Measurements from ENCODE around the gene PDE3A. TPM values are rescaled to one million over a fixed set of nuclear protein-coding genes. Genes with fewer than 3 reads are reported as not detected.

PDE3A gene
- total RNA-seq, 1 experiment from 2014 or later, result 0.10 TPM

DNA sequence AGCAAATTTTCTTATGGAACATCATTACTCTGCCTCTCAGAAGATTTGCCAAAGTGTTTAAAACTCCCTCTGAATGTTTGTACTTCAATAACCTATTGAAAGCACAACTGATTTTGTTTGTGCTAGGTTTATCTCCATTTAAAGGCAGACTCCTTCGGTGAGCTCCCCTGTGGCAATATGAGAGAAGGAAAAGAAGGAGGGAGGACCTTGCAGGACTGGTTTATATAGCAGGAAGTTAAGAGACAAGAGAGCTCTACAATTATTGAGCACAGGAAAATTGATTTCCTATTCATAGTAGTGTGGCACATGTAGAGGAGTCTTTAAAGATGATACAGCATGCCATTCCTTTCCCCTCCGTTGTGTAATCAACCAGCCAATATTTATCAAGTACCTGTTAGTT is 75.5 kb downstream of the PDE3A start:
- DNase-seq (ENCODE audit: low read depth), result no peak
- in situ Hi-C loops (cut with HindIII; ENCODE audit: low pct_unique_long_range_greater_than_20kb, low sequenced_read_pairs), result no loop called here

DNA sequence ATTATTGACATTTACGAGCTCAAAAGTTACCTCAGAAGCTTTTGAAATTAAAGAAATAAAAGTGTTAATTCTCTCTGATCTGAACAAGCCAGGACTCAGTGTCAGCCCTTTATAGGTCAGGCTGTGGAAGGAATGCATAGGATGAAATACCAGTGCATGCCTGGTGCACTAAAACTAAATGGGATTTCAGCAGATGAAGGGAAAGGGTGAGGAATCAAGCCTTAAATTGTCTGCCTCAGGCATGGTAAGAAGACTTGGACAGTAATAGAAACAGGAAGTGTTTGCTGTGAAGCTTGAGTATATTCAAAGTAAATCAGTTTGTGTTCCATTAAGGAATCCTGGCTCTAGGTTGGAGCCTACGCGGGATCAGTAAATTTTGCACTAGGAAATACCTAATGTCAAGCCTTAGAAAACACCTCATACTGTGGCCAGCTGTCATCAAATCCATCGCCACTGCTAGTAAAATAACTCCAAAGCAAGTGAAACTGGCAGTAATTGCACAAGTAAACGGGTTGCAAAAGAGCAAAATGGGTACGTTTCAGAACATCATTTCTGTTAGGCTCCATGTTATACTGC is 76.3 kb downstream of the PDE3A start:
- in situ Hi-C loops (cut with HindIII; ENCODE audit: low pct_unique_long_range_greater_than_20kb, low sequenced_read_pairs), result no loop called here
- no peak for DNase-seq (ENCODE audit: low read depth)

DNA sequence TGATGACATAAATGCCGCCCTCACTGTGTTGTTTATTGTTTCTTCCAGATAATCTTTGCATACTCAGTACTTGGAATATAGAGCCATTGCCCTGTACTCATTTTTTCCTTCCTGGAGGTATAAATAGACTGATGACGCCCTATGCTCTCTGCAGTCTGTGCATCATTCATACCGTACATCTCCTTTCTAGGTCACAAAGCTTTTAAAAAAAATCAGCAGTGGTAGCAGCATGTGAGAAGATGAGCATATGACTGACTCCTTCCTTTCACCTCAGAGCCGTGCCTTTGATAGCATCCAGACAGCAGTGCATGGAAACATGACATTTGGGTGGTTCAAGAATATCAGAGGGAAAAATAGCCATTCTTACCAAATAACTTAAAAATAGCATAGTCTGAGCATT is 77.3 kb downstream of the PDE3A start:
- in situ Hi-C loops (cut with HindIII; ENCODE audit: low pct_unique_long_range_greater_than_20kb, low sequenced_read_pairs), result no loop called here
- no peak for DNase-seq (ENCODE audit: low read depth)

DNA sequence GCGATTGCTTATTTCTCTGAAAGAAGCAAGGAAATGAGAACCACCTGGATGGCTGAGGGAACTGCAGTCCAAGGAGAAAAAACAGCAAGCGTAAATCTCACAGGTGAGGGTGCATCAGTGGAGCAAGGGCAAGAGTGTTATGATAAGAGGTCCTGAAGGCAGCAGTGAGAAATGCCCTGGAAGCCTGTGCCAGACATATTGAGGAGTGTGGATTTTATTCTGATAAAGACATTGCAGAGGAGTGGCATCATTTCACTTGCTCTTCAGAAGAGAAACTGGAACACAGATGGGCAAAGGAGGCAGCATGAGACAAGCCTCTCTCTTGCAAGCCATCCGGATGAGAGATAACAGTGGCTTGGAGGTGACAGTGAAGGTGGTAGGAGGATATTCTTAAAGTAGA is 78.5 kb downstream of the PDE3A start:
- in situ Hi-C loops (cut with HindIII; ENCODE audit: low pct_unique_long_range_greater_than_20kb, low sequenced_read_pairs), result no loop called here
- DNase-seq (ENCODE audit: low read depth), result no peak

DNA sequence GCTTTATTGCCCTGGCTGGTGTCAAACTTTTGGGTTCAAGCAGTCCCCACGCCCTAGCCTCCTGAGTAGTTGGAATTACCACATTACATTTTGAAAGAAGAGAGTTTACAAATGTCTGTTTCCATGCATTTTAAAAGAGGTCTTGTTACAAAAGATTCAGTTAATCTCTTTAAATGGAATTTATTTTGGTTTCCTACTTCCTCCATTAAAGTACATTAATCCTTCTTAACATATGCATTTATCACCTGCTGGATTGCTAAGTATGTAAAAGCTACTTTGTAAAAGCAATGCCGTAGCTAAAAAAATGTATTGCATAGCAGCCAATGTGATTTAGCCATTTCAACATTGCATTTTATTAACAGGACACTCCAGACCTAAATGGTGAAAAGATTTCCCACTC is 80.4 kb downstream of the PDE3A start:
- no peak for DNase-seq (ENCODE audit: low read depth)
- in situ Hi-C loops (cut with HindIII; ENCODE audit: low pct_unique_long_range_greater_than_20kb, low sequenced_read_pairs), result no loop called here

DNA sequence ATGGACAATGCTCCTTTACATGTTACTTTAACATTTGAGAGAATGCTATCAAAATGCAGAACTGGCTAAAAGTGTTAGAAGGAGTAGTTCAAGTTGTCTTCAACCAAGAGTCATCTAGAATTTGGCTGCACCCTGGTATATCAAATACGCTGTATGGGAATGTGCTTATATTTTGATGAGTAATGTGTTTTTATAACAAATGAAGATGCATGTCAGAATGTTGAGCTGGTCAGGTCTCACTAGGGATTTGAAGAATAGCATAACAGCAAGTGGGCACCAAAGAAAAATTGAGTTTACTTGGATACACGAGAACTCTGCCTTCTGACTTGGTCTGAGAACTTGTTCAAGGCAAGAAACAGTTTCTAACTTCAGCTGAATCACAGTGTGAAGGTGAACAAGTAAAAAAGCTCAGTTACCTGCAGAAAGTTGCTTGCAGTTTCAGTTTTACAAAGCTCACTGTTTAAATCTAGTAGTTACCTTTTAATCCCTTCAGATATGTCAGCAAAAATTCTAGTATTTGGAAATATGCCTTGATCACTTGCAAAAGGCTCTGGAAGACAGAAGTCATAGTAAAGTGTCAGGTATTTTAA is 82.3 kb downstream of the PDE3A start:
- no peak for DNase-seq (ENCODE audit: low read depth)
- in situ Hi-C loops (cut with HindIII; ENCODE audit: low pct_unique_long_range_greater_than_20kb, low sequenced_read_pairs), result no loop called here

DNA sequence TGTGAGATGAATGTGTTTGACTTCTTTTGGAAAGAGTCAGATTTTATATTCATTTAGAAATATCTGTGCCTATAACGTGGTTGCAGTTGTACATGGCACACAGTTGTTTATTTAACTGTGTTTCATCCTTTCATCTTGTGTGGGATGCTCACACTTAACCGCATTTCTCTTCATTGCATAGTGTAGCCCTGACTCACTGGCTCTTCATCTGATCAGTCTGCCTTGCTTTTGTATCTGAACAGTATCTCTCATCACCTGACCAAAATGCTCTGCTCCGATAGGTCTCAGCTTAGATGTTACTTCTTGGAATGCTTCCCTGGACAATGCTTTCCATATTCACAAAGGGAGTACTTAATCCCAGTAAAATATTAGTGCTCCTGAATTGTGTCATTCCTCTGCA is 83.4 kb downstream of the PDE3A start:
- in situ Hi-C loops (cut with HindIII; ENCODE audit: low pct_unique_long_range_greater_than_20kb, low sequenced_read_pairs), result no loop called here
- no peak for DNase-seq (ENCODE audit: low read depth)

DNA sequence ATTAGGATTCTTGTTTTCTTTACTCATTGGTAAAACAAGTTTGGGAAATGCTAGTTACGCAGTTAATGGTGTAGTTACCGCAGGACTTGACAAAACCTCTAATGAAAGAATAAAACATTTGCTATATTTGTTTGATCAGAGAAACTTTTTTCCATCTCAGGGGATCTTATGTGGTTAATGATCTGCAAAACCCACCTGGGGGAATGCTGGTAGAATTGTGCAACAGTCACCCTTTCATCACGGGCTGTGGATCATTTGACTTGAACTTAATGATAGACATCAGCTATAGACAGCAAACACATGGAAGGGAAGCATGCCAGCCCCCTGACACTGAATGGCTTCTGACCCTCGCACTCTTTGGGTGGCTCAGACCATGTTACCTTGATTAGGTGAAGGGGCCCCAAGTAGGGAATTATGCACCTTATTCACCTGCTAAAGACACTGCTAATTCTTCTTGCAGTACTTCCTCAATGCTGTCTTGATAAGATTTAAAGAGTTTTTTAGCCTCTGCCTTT is 84.2 kb downstream of the PDE3A start:
- no peak for DNase-seq (ENCODE audit: low read depth)
- in situ Hi-C loops (cut with HindIII; ENCODE audit: low pct_unique_long_range_greater_than_20kb, low sequenced_read_pairs), result no loop called here

DNA sequence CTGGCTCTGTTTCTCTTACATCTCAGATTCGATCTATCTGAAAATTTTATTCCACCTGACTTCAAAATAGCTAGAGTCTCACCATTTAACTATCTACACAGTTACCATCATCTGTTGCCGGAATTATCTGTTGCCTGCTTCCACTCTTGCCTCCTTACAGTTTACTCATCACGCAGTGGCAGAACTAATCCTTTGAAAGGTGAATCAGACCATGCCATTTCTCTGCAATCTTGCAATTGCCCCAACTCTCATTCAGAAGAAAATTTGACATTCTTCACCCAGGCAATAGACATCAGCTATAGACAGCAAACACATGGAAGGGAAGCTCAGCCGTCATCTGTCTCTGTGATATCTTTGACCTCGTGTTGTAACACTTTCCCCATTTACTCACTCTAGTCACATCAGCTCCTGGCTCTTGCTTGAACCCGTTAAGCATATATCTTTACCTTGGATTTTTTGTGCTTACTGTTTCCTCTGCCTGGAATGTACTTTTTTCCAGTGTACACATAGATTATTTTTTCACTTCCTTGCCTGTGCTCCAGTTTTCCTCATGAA is 85.5 kb downstream of the PDE3A start:
- in situ Hi-C loops (cut with HindIII; ENCODE audit: low pct_unique_long_range_greater_than_20kb, low sequenced_read_pairs), result no loop called here
- no peak for DNase-seq (ENCODE audit: low read depth)

DNA sequence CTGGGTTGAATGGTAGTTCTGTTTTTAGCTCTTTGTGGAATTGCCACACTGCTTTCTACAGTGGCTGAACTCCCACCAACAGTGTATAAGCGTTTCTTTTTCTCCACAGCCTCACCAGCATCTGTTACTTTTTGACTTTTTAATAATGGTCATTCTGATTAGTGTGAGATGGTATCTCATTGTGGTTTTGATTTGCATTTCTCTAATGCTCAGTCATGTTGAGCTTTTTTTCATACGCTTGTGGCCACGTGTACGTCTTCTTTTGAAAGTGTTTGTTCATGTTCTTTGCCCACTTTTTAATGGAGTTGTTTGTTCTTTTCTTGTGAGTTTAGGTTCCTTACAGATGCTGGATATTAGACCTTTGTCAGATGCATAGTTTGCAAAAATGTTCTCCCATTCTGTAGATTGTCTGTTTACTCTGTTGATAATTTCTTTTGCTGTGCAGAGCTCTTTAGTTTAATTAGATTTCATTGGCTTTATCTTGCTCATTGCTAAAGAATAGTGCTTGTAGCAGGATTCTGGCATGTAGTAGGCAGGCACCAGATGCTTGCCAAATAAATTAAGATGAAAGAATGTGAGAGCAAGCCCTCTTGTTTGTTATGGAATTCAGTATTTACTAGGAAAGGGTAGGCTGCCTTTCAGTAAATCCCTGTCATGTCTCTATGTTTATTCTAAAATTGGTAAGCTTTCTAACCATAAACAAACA is 86.8 kb downstream of the PDE3A start:
- DNase-seq (ENCODE audit: low read depth), result no peak
- in situ Hi-C loops (cut with HindIII; ENCODE audit: low pct_unique_long_range_greater_than_20kb, low sequenced_read_pairs), result no loop called here

DNA sequence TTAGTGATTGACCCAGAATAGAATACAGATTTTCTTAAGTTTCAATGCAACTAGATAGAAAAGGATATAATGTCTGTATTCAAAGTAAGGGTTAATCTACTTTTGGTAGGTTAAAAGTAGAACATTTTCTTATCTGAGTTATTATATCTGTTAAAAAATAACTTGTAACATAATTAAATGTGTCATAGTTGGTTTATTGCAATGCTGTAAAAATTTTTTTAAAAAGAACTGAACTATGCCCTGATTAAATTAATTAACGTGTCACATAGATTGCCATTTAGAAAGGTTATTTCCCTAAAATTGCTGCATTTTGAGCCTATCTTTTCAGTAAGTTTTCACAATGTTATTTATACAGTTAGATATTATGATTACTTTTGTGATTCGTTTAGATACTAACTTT is 89.2 kb downstream of the PDE3A start:
- in situ Hi-C loops (cut with HindIII; ENCODE audit: low pct_unique_long_range_greater_than_20kb, low sequenced_read_pairs), result no loop called here
- no peak for DNase-seq (ENCODE audit: low read depth)

DNA sequence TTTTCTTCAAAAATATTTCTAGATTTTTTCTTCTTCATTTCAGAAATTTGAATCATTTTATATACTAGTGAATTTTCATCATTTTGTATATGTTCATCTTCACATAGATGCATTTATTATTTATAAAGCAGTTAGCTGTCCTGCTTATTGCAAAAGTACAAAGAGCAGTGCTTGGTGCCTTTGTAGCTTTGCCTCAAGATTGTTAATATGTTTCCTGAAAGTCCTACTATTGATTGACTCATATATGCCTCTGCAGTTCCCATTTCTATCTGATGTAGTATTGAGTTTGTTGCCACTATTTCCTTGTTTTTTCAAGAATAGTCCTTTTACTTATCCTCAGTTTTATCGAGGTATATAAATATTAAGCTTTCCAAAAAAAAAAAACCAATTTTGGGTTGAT is 89.7 kb downstream of the PDE3A start:
- in situ Hi-C loops (cut with HindIII; ENCODE audit: low pct_unique_long_range_greater_than_20kb, low sequenced_read_pairs), result no loop called here
- no peak for DNase-seq (ENCODE audit: low read depth)

DNA sequence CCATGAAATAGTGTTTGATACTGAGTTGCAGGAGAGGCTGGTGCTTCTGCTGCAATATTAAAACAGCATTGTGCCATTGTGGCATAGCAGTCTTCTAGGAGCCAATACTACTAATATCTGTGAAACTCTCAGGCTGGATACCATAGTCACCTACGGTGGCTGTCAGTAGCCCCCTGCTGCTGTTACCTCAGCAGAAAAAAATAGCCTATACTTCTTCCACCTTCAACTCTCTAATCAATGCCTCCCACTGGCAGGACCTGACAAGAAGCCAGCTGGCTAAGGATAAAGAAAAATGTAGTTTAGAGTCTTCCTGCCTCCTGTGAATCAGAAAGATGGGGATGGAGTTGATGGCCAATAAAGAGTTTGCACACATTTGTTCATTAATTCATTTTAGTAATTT is 91.6 kb downstream of the PDE3A start:
- in situ Hi-C loops (cut with HindIII; ENCODE audit: low pct_unique_long_range_greater_than_20kb, low sequenced_read_pairs), result no loop called here
- DNase-seq (ENCODE audit: low read depth), result no peak

DNA sequence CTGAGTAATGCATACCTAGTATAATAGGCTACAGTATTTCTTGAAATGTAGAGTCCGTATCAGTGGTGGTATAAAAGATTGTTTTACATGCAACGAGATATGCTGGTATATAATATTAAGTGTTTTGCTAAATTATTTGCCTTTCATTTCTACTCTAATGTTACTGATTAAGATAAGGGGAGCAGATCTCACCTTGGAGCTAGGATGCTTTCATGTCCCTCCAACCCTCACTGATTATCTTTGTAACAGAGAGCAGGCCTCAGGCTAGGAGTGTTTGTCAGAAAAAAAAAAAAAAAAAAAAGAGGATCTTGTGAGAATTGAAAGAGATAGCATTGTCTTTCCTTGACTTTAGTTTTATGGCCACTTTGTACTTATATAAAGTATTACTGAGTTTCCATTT is 92.6 kb downstream of the PDE3A start:
- DNase-seq (ENCODE audit: low read depth), result no peak
- in situ Hi-C loops (cut with HindIII; ENCODE audit: low pct_unique_long_range_greater_than_20kb, low sequenced_read_pairs), result no loop called here

DNA sequence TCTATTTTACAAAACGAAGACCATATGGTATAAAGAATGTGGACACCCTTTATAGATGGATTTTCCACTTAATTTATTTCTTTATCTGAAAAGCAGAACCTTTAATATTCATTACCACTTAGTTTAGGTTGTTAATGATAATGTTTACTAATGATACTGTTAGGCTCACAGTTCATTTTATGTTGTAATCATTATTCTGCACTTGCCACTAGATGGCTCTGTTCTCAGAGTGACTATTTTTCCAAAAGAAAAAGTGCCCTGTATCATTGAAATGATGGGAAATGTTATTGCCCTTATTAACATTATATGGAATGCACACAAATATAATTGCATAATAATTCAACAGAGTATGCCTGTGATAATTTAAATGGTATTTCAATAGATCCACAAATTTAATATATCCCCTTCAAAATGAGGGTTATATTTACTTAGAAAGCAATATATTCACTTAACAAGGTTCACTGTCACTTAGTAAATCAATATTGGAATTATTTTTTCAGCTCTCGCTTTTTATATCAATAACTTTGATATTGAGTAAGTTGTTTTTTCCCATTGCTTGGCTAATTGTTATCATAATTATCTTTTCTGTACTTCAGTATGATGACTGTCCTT is 95.7 kb downstream of the PDE3A start:
- no peak for DNase-seq (ENCODE audit: low read depth)
- in situ Hi-C loops (cut with HindIII; ENCODE audit: low pct_unique_long_range_greater_than_20kb, low sequenced_read_pairs), result no loop called here

DNA sequence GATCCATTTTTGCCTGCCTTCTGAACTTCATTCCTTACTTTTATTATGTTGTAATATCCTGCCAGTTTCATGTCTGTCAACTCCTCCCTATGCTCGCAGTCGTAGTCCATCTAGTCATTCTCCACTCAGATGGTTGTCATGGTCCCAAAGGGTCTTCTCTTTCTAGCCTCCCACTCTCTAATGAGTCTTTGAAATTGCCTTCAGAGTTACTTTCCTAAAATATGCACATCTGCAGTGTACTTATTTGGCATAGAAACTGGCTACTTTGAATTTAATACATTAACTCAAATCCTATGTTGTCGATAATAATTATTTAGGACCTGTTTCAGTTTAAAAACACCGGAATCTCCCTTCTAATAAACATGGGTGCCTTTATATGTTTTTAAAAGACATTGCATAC is 101.0 kb downstream of the PDE3A start:
- DNase-seq (ENCODE audit: low read depth), result no peak
- in situ Hi-C loops (cut with HindIII; ENCODE audit: low pct_unique_long_range_greater_than_20kb, low sequenced_read_pairs), result no loop called here

DNA sequence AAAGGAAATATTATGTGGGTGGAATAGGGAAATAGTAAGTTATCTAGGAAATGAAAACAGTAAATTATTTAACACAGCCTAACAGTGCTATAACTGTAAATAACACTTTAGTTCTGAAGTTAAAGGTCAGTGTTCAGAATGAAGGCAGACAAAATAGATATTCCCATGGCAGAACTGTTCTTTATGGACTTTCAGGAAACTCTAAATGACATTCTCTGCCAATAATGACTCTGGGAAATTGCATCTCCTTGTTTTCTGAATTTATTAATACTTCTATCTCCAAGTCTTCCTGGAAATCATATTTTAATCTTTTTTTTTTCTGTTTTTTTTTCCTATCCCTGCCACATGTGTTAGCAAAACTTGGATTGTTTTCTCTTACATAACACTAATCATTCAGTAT is 101.4 kb downstream of the PDE3A start:
- DNase-seq (ENCODE audit: low read depth), result no peak
- in situ Hi-C loops (cut with HindIII; ENCODE audit: low pct_unique_long_range_greater_than_20kb, low sequenced_read_pairs), result no loop called here

DNA sequence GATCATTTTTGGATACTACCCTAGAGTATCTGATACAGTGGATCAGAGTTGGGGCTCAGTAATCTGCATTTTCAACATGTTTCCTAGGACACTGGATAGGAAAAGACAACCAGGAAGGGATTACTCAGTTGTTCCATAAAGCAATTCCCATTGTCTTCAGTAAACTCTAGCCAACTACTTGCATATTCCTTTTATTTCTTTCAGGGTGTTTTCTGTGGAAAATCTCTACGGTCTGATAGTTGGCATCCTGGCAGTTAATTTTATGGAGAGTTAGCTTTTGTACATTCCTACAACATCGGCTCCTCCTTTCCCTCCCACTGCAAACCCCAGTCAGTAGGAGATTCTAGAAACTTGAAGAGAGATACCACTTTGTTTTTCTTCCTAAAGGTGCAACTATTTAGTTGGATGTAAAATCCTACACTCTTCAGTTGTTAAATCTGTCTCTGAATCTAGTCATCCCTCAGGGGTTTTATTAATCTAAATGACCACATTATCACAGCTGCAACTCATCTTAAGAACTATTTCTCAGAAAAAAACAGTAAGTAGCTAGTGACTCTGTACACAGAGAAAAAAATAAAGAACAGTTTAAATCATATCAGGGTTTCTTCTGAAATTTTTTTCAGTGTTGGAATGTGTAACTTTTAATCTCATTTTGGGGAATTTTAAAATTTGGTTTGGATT is 103.9 kb downstream of the PDE3A start:
- in situ Hi-C loops (cut with HindIII; ENCODE audit: low pct_unique_long_range_greater_than_20kb, low sequenced_read_pairs), result no loop called here
- no peak for DNase-seq (ENCODE audit: low read depth)

DNA sequence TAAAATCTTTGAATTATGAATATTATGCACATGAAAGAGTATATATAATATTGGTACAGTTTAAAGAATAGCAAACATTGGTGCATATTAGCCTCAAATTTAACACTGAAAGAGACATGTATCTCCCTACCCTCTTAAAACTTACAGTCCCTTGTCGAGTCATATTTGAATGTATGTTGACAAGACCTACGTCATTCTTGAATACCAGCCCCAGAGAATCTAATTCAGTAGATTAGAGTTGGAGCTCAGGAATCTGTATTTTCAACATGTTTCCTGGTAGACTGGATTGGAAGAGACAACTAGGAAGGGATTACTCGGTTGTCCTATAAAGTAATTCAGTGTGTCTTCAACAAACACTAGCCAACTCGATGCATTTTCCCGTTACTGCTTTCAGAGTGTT is 104.8 kb downstream of the PDE3A start:
- DNase-seq (ENCODE audit: low read depth), result no peak
- in situ Hi-C loops (cut with HindIII; ENCODE audit: low pct_unique_long_range_greater_than_20kb, low sequenced_read_pairs), result no loop called here
